Measurements from ENCODE around the gene MAPRE3. TPM values are rescaled to one million over a fixed set of nuclear protein-coding genes. Genes with fewer than 3 reads are reported as not detected.

The MAPRE3 gene
- total RNA-seq, 2 donors from 2014 or later, result 35.3 to 43.1 TPM

DNA sequence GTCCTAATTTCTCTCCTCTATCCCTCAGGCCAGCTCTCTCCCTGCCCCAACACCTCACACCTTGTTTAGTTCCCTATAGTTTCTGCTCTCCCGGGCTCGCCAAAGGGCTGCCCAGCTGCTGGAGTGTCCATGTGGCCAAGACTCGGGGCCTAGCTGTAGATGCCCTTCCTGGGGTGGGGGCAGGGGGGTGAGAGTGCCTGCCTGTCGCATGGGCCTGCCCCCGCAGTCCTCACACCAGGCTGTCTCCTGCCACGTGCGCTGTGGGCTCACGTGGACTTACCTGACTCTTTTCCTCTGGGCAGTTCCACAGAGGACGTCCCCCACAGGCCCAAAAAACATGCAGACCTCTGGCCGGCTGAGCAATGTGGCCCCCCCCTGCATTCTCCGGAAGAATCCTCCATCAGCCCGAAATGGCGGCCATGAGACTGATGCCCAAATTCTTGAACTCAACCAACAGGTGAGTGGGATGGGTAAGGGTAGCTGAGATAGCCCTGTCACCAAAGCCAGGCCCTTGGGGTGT lies 54.9 kb downstream of the MAPRE3 start:
- intact Hi-C loops (cut with DNase I), result no loop called here
- no peak for ATAC-seq
- DNase-seq, result no peak

- intact Hi-C loops (cut with DNase I), result no loop called here
- peak; percentile 15 for DNase-seq
- ATAC-seq, result no peak
Observed at GRCh38 chr2:27025861-27026851, 55.7 kb downstream of the MAPRE3 start.

GRCh38 chr2:27027211-27027651 lies 56.8 kb downstream of the MAPRE3 start:
- DNase-seq (peak; percentile 13), ATAC-seq (no peak)
- intact Hi-C loops (cut with DNase I), result no loop called here

DNA sequence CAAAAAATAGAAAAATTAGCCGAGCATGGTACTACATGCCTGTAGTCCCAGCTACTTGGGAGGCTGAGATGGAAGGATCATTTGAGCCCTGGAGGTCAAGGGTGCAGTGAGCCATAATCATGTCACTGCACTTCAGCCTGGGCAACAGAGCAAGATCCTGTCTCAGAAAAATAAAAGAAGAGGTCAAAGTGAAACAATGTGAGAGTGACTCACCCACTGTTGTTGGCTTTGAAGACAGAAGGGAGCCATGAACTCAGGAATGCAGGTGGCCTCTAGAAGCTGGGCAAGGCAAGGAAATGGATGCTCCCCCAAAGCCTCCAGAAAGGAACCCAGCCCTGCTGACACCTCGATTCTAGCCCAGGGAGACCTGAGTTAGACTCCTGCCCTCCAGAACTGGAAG lies 58.6 kb downstream of the MAPRE3 start:
- ATAC-seq, result no peak
- intact Hi-C loops (cut with DNase I), result no loop called here
- DNase-seq, result no peak

DNA sequence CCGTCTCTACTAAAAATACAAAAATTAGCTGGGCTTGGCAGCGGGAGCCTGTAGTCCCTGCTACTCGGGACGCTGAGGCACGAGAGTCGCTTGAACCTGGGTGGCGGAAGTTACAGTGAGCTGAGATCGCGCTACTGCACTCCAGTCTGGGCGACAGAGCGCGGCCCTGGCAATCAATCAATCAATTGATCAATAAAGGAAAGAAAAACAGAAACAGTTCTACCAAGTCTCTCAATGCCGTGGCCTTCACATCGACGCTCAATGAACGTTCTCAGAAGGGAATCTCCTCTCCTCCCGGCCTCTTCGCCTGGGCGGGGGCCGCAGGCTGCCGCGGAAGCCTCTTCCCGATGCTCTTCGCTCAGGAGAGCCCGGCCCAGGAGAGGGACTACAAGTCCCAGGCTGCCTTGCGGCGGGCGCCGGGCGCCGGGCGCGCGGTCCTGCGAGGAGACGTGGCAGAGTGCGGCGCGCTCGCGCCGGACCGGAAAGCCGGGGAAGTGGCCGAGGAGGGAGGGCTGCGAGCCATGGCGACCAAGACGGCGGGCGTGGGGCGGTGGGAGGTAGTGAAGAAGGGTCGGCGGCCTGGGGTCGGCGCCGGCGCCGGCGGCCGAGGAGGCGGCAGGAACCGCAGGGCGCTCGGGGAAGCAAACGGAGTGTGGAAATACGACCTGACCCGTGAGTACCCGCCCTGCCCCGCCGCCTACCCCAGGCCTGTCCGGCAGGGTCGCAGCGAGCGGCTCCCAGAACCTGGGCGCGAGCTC lies 62.2 kb downstream of the MAPRE3 start, which contains the start of gene TMEM214:
Gene TMEM214 (plus strand): TSS at position 471 of the 758 bp plus-strand sequence. CDS start 51 bp downstream, at position 522.
- intact Hi-C loops (cut with DNase I), result loop anchor here (10.0 kb wide), 1 partner anchor 52 kb away; the partner anchor contains the start of gene KHK (in 2 of the 2)
- ATAC-seq, result peak; percentile 98 to 99

DNA sequence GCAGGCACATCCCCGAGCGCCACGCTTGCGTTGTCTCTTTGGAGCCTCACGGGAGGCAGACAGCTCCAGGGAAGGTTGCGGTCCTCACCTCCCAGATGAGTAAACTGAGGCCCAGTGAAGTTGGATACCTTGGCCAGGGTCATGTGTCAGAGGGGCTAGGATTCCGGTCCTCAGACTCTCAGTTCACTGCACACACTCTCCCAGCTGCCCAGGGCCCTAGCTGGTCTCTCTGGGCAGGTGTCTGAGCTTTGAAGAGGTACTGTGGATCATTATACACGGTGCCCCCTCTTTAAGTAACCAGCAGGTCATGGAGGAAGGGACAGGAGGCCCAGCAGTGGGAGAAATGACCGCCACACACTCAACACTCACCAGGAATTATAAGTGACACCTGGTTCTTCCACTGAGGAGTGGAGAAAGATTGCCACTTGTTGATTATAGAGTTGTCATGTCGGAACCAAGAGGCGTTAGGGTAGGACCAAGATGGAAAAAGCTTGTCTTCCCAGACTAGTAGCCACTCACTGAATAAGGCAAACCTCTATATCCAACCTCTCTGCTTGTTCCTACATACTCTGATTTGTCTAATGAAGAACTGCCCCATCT lies 62.9 kb downstream of the MAPRE3 start:
- DNase-seq, result no peak
- intact Hi-C loops (cut with DNase I), result loop anchor here (10.0 kb wide), 1 partner anchor 51 kb away; the partner anchor contains the start of gene KHK (in 2 of the 2)
- ATAC-seq, result no peak

More for the DNA sequence above, 62.2 kb downstream of the MAPRE3 start, which contains the start of gene TMEM214:
- peak; percentile 93 for DNase-seq

DNA sequence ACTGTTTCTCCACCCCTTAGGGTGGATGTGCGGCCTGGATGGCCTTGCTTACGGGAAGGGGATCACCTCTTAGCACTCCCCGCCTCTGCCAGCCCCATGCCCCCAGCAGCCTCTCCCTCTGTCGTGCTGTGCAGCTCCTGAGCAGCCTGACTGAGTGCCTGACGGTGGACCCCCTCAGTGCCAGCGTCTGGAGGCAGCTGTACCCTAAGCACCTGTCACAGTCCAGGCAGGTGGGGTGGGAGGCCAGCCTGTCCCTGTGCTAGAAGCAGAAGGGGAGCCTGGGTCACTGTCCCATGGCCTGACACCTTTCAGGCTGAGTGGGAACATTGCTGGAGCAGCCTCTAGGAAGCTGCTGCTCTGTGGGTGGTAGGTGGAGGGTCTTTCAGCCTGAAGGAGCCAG lies 67.6 kb downstream of the MAPRE3 start:
- no peak for DNase-seq
- intact Hi-C loops (cut with DNase I), result loop anchor here (10.0 kb wide), 1 partner anchor 47 kb away; the partner anchor contains the start of gene KHK (in 2 of the 2)

DNA sequence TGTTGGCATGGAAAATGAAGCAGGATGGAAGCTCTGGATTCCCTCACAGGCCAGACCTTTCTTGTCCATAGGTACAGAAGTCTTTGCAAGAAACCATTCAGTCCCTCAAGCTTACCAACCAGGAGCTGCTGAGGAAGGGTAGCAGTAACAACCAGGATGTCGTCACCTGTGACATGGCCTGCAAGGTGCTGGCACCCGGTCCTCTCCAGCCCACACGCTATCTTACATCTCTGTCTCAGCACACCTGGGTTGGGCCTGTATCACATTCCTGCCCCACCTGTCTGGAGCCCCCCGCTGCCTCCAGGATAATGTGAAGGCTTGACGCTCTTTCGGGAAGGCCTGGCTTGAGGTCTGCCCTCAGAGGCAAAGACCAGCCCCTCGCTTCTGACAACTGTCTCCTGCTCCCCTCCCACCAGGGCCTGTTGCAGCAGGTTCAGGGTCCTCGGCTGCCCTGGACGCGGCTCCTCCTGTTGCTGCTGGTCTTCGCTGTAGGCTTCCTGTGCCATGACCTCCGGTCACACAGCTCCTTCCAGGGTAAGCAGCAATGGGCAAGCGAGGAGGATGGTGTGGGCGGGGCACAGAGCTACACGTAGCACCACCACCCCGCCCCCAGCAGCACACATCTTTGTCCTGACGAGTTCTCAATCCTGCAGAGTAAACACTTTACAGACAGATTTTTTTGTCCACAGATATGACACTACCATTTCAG lies 68.3 kb downstream of the MAPRE3 start:
- intact Hi-C loops (cut with DNase I), result loop anchor here (10.0 kb wide), 1 partner anchor 46 kb away; the partner anchor contains the start of gene KHK (in 2 of the 2)
- ATAC-seq (no peak), DNase-seq (no peak)

More for the DNA sequence above, 67.6 kb downstream of the MAPRE3 start:
- no peak for ATAC-seq

DNA sequence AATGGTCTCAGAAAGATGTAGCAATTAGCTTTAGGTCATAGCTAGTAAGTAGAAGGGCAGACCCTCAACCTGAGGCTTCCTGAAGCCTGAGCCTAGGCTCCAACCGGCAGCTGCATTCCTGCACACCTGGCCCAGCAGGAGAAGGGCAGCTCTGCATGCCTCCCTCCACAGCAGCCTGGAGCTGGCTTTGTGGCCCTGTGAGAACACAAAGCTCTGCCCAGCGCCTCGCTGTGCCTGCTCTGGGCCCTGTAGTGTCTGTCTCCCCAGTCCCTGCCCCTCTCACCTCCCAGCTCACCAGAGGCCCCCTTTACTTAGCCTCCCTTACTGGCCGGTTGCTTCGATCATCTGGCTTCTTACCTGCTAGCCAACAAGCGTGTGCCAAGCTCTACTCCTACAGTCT lies 69.0 kb downstream of the MAPRE3 start:
- intact Hi-C loops (cut with DNase I), result loop anchor here (10.0 kb wide), 1 partner anchor 45 kb away; the partner anchor contains the start of gene KHK (in 2 of the 2)
- DNase-seq, result no peak
- no peak for ATAC-seq

GRCh38 chr2:27039871-27040270 lies 69.4 kb downstream of the MAPRE3 start:
- DNase-seq, result no peak
- ATAC-seq, result no peak
- intact Hi-C loops (cut with DNase I), result loop anchor here (10.0 kb wide), 1 partner anchor 45 kb away; the partner anchor contains the start of gene KHK (in 2 of the 2)

- ATAC-seq, result no peak
- intact Hi-C loops (cut with DNase I), result no loop called here
- DNase-seq, result no peak
Observed at GRCh38 chr2:27040282-27040681, 69.8 kb downstream of the MAPRE3 start.

DNA sequence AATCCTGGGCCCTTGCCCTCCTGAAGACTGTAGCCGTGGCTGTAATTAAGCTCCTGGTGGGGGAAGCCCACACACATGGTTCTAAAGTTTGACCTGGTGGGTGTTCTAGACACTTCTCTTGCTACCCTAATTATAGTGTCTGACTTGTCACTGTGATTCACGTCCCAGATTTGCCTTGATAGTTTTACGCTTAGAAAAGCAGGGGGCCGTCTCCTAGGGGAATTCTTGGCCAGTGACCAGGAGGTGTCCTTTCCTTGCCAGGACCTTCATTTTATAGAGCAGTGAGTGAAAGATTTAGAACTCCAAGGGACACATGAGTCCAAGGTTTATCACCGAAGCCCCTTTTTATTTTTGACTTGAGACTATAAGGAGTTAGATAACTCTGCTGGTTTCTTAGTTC lies 71.3 kb downstream of the MAPRE3 start:
- no peak for DNase-seq
- intact Hi-C loops (cut with DNase I), result no loop called here
- ATAC-seq, result peak in 1 of 2 donors; percentile 14

DNA sequence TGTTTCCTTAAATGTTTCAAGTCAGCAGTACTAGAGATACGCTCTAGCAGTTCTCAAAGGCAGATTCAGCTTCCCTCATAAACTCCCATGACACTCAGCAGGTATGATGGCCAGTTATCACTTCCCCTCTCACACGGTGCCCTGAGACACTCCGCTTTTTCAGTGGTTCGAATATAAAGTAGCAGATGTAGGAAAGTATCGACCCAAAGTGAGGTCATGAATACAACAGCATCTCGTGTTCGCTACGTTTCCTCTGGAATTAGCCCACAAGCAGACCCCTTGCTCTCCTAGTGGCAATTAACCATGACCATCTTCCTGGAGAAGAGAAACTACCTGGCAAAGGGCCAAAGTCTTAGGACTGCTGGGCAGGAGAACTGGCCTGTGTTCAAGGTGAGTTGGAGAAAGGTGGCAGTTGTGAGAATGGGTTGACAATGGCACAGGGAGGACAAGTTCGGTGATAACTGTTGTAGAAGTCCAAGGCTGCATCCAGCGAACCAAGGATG lies 71.8 kb downstream of the MAPRE3 start:
- intact Hi-C loops (cut with DNase I), result no loop called here
- no peak for DNase-seq
- no peak for ATAC-seq

- ATAC-seq (no peak), DNase-seq (no peak)
- intact Hi-C loops (cut with DNase I), result no loop called here
Observed at GRCh38 chr2:27042985-27043634, 72.7 kb downstream of the MAPRE3 start.

DNA sequence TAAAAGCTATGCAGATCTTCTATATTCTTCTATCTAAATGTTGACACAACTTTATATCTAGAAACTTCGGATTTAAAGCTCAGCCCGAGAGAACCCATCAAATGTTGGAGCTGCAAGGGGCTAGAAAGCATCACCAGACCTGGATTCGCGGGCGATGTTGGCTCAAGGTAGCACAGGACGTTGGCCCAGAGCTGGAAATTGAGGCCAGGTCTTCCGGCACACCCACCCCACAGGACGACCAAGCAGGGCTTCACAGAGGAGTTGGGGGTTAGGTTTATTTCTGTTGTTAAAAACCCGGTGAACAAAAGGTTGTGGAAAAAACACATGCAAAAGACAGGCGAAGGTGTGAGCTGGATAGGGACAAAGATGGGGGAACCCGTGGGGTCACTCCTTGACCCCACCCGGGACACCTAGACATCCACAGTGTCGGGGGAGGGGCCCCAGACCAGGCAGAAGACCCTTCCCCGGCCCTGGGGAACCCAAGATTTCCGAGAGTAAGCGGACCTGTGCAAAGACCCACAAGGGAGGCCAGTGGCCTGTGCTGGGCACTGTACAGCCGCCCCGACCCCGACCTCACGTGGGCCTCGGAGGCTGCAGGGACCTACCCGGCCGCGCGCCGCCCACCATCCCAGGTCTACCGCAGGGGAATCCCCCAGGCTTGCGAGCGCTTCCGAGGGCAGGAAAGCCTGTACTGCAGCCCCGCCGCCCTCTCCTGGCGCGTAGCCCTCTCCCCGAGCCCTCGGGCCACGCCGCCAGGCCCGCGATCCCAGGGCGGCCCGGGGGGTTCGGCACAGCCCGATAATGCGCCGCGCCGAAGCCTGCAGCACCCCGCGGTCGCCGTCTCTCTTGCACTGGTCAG lies 79.2 kb downstream of the MAPRE3 start:
- DNase-seq (peak; percentile 53), ATAC-seq (peak; percentile 18 to 30)
- intact Hi-C loops (cut with DNase I), result loop anchor here in 1 of 2 donors (2.0 kb wide), 2 partner anchors 21 to 37 kb away; partner anchors contain the start of genes KHK and OST4
